ENCODE results near the gene CCDC121.

Gene CCDC121

GRCh38 chr2:27671235-27671634 lies 42.4 kb upstream of the CCDC121 start:
- no peak for ATAC-seq
- no peak for TF ChIP-seq CSDC2 (CRISPR knock-in tag; IDR thresholded peaks at IDR 0.05)
- no peak for TF ChIP-seq OSR1 (CRISPR knock-in tag; IDR thresholded peaks at IDR 0.05)
- no peak for TF ChIP-seq RARB (CRISPR knock-in tag; IDR thresholded peaks at IDR 0.05)
- no peak for TF ChIP-seq ZFP3 (CRISPR knock-in tag; IDR thresholded peaks at IDR 0.05)
- no peak for TF ChIP-seq CREB5 (CRISPR knock-in tag; IDR thresholded peaks at IDR 0.05; ENCODE audit: low read depth)

- no peak for ATAC-seq
- TF ChIP-seq CSDC2 (CRISPR knock-in tag; IDR thresholded peaks at IDR 0.05) (no peak), CREB5 (CRISPR knock-in tag; IDR thresholded peaks at IDR 0.05; ENCODE audit: low read depth) (no peak), ZFP3 (CRISPR knock-in tag; IDR thresholded peaks at IDR 0.05) (no peak), ISL1 (CRISPR knock-in tag; IDR thresholded peaks at IDR 0.05) (no peak), PATZ1 (CRISPR knock-in tag; IDR thresholded peaks at IDR 0.05; ENCODE audit: borderline replicate concordance) (no peak), ZNF70 (CRISPR knock-in tag; IDR thresholded peaks at IDR 0.05) (no peak), PPARA (CRISPR knock-in tag; IDR thresholded peaks at IDR 0.05; ENCODE audit: borderline replicate concordance) (no peak), TOX (CRISPR knock-in tag; IDR thresholded peaks at IDR 0.05; ENCODE audit: borderline replicate concordance) (no peak), ARNTL (CRISPR knock-in tag; IDR thresholded peaks at IDR 0.05; ENCODE audit: borderline replicate concordance, low read depth) (no peak), ZNF565 (CRISPR knock-in tag; conservative IDR thresholded peaks at IDR 0.05; ENCODE audit: low read depth) (no peak), POU6F1 (CRISPR knock-in tag; IDR thresholded peaks at IDR 0.05; ENCODE audit: borderline replicate concordance, low read depth) (no peak)
Measured at GRCh38 chr2:27667446-27667845, 38.6 kb upstream of the CCDC121 start.

GRCh38 chr2:27664622-27665363 lies 36.0 kb upstream of the CCDC121 start:
- ATAC-seq: no peak
- TF ChIP-seq ZC3H10 (CRISPR knock-in tag; IDR thresholded peaks at IDR 0.05) (no peak), SNAI2 (CRISPR knock-in tag; IDR thresholded peaks at IDR 0.05) (no peak), ARNTL (CRISPR knock-in tag; IDR thresholded peaks at IDR 0.05; ENCODE audit: borderline replicate concordance, low read depth) (no peak), TCF4 (CRISPR knock-in tag; IDR thresholded peaks at IDR 0.05; ENCODE audit: borderline replicate concordance) (no peak), ISL1 (CRISPR knock-in tag; IDR thresholded peaks at IDR 0.05) (no peak)

GRCh38 chr2:27664154-27664574 lies 35.4 kb upstream of the CCDC121 start:
- ATAC-seq: peak; percentile 35
- TF ChIP-seq RARB (CRISPR knock-in tag; IDR thresholded peaks at IDR 0.05): no peak
- TF ChIP-seq TOX (CRISPR knock-in tag; IDR thresholded peaks at IDR 0.05; ENCODE audit: borderline replicate concordance): no peak
- no peak for TF ChIP-seq ZNF8 (CRISPR knock-in tag; IDR thresholded peaks at IDR 0.05)
- no peak for TF ChIP-seq OSR1 (CRISPR knock-in tag; IDR thresholded peaks at IDR 0.05)
- TF ChIP-seq CREB5 (CRISPR knock-in tag; IDR thresholded peaks at IDR 0.05; ENCODE audit: low read depth): no peak
- no peak for TF ChIP-seq TSHZ2 (CRISPR knock-in tag; IDR thresholded peaks at IDR 0.05)
- no peak for TF ChIP-seq CSDC2 (CRISPR knock-in tag; IDR thresholded peaks at IDR 0.05)
- no peak for TF ChIP-seq BACH2 (CRISPR knock-in tag; IDR thresholded peaks at IDR 0.05; ENCODE audit: borderline replicate concordance)
- no peak for TF ChIP-seq TCF4 (CRISPR knock-in tag; IDR thresholded peaks at IDR 0.05; ENCODE audit: borderline replicate concordance)
- no peak for TF ChIP-seq ZFP30 (CRISPR knock-in tag; IDR thresholded peaks at IDR 0.05)
- no peak for TF ChIP-seq CSRNP3 (CRISPR knock-in tag; IDR thresholded peaks at IDR 0.05)
- TF ChIP-seq ZFP3 (CRISPR knock-in tag; IDR thresholded peaks at IDR 0.05): no peak

Measured in SK-N-SH treated with all-trans-retinoic acid at 6 μM for 48 hours (cell line).